Activated CD4-positive, alpha-beta T cell treated with anti-CD3 and anti-CD28 coated beads, Interleukin-2, amount 10 ng/mL, durations not matched to agents 24 days and 14 days (primary cell): ENCODE results near the gene CNTN4. TPM values are rescaled to one million over a fixed set of nuclear protein-coding genes. Genes with fewer than 3 reads are reported as not detected.
A peak's percentile ranks its signal among the peaks of the same experiment; 100 is the strongest.
"Not testable (repeated sequence)": the region's sequence is repeated elsewhere in the genome, so short reads cannot be mapped to it uniquely, and the experiment has no call there.

Experiments
- DNase-seq: peaks from one replicate; pipeline ENCODE4 v3.0.0; 2022
- H3K27ac Mint-ChIP-seq: one replicate; pipeline ENCODE4 v1.8.0; 2022; ENCODE audit warnings: mild to moderate bottlenecking, mixed read lengths
- H3K27me3 Mint-ChIP-seq: one replicate; pipeline ENCODE4 v1.8.0; 2022; ENCODE audit warnings: mixed read lengths
- H3K36me3 Mint-ChIP-seq: one replicate; pipeline ENCODE4 v1.8.0; 2022; ENCODE audit warnings: low read depth, mild to moderate bottlenecking, mixed read lengths
- H3K4me1 Mint-ChIP-seq: one replicate; pipeline ENCODE4 v1.8.0; 2021; ENCODE audit warnings: mixed read lengths
- H3K4me3 Mint-ChIP-seq: one replicate; pipeline ENCODE4 v1.8.0; 2022; ENCODE audit warnings: mild to moderate bottlenecking, moderate library complexity, mixed read lengths
- H3K9me3 Mint-ChIP-seq: one replicate; pipeline ENCODE4 v1.8.0; 2021; ENCODE audit warnings: mixed read lengths
- intact Hi-C: fragments of 100-400 bp; cut with micrococcal nuclease; formaldehyde crosslinking; loops from one replicate; pipeline ENCODE4 v1.15.1; 2023
- total RNA-seq: library from RNA; stranded (reverse); gene quantifications from 2 replicates; pipeline ENCODE4 v1.2.3, GENCODE V29; 2022

The CNTN4 gene
- total RNA-seq, result not detected in 2 replicates

- H3K36me3 Mint-ChIP-seq, result peaks cover 2% of the 10 kb centered on the region
- no peak within 1 kb of the TSS for H3K27ac Mint-ChIP-seq
- H3K9me3 Mint-ChIP-seq, result no peaks in the 10 kb centered on the region
- H3K4me1 Mint-ChIP-seq, result no peaks in the 10 kb centered on the region
- DNase-seq, result peak; percentile 54
- H3K4me3 Mint-ChIP-seq, result no peak within 1 kb of the TSS
- H3K27me3 Mint-ChIP-seq, result peaks cover 45% of the 10 kb centered on the region
- intact Hi-C loops, result no loop called here
Observed at GRCh38 chr3:2098398-2099027, at the start of gene CNTN4. CNTN4 (plus strand) TSS chr3:2098866.

GRCh38 chr3:2061360-2061759, 37.3 kb upstream of the CNTN4 start:
- H3K9me3 Mint-ChIP-seq, result no peaks in the 10 kb centered on the region
- H3K4me1 Mint-ChIP-seq, result no peaks in the 10 kb centered on the region
- H3K4me3 Mint-ChIP-seq, result no peak overlapping the region
- intact Hi-C loops, result no loop called here
- no peaks in the 10 kb centered on the region for H3K27me3 Mint-ChIP-seq
- no peak overlapping the region for H3K27ac Mint-ChIP-seq
- no peaks in the 10 kb centered on the region for H3K36me3 Mint-ChIP-seq
- no peak for DNase-seq

GRCh38 chr3:2071531-2071930, 27.1 kb upstream of the CNTN4 start:
- no peaks in the 10 kb centered on the region for H3K36me3 Mint-ChIP-seq
- no peak overlapping the region for H3K27ac Mint-ChIP-seq
- no peaks in the 10 kb centered on the region for H3K27me3 Mint-ChIP-seq
- intact Hi-C loops, result no loop called here
- no peak for DNase-seq
- H3K4me1 Mint-ChIP-seq, result no peaks in the 10 kb centered on the region
- H3K4me3 Mint-ChIP-seq, result no peak overlapping the region
- no peaks in the 10 kb centered on the region for H3K9me3 Mint-ChIP-seq

- Mint-ChIP-seq H3K9me3 (no peaks in the 10 kb centered on the region), H3K4me1 (no peaks in the 10 kb centered on the region), H3K4me3 (no peak overlapping the region), H3K27me3 (no peaks in the 10 kb centered on the region), H3K27ac (no peak overlapping the region), H3K36me3 (no peaks in the 10 kb centered on the region)
- intact Hi-C loops, result no loop called here
- DNase-seq, result no peak
Observed at GRCh38 chr3:2078821-2079220, 19.8 kb upstream of the CNTN4 start.

GRCh38 chr3:2082871-2083480, 15.7 kb upstream of the CNTN4 start:
- no peak for DNase-seq
- intact Hi-C loops, result no loop called here
- Mint-ChIP-seq H3K4me1 (no peaks in the 10 kb centered on the region), H3K36me3 (no peaks in the 10 kb centered on the region), H3K4me3 (no peak overlapping the region), H3K9me3 (no peaks in the 10 kb centered on the region), H3K27ac (no peak overlapping the region), H3K27me3 (no peaks in the 10 kb centered on the region)

- DNase-seq, H3K4me3 Mint-ChIP-seq, H3K27ac Mint-ChIP-seq, intact Hi-C loops, H3K4me1 Mint-ChIP-seq, H3K27me3 Mint-ChIP-seq, H3K9me3 Mint-ChIP-seq, H3K36me3 Mint-ChIP-seq: not testable (repeated sequence)
Observed at GRCh38 chr3:2083558-2083957, 15.1 kb upstream of the CNTN4 start.

GRCh38 chr3:2090095-2090911, 8.4 kb upstream of the CNTN4 start:
- no peak for DNase-seq
- no peaks in the 10 kb centered on the region for H3K9me3 Mint-ChIP-seq
- H3K27ac Mint-ChIP-seq, result no peak overlapping the region
- H3K4me1 Mint-ChIP-seq, result no peaks in the 10 kb centered on the region
- intact Hi-C loops, result no loop called here
- H3K36me3 Mint-ChIP-seq, result no peaks in the 10 kb centered on the region
- H3K27me3 Mint-ChIP-seq, result no peaks in the 10 kb centered on the region
- no peak overlapping the region for H3K4me3 Mint-ChIP-seq

- no peaks in the 10 kb centered on the region for H3K9me3 Mint-ChIP-seq
- intact Hi-C loops, result no loop called here
Observed at GRCh38 chr3:2092758-2093157, 5.9 kb upstream of the CNTN4 start.

GRCh38 chr3:2094941-2095340, 3.7 kb upstream of the CNTN4 start:
- DNase-seq, result no peak
- H3K27me3 Mint-ChIP-seq, result peaks cover 30% of the 10 kb centered on the region
- peaks cover 2% of the 10 kb centered on the region for H3K36me3 Mint-ChIP-seq
- no peaks in the 10 kb centered on the region for H3K4me1 Mint-ChIP-seq
- intact Hi-C loops, result no loop called here
- no peak overlapping the region for H3K4me3 Mint-ChIP-seq
- no peak overlapping the region for H3K27ac Mint-ChIP-seq
- H3K9me3 Mint-ChIP-seq, result no peaks in the 10 kb centered on the region

More at GRCh38 chr3:2092758-2093157, 5.9 kb upstream of the CNTN4 start:
- Mint-ChIP-seq H3K4me3 (no peak overlapping the region), H3K27ac (no peak overlapping the region), H3K27me3 (peaks cover 19% of the 10 kb centered on the region), H3K36me3 (no peaks in the 10 kb centered on the region), H3K4me1 (no peaks in the 10 kb centered on the region)
- no peak for DNase-seq

GRCh38 chr3:2096216-2096615, 2.5 kb upstream of the CNTN4 start:
- Mint-ChIP-seq H3K27ac (no peak overlapping the region), H3K36me3 (peaks cover 2% of the 10 kb centered on the region), H3K4me3 (no peak overlapping the region), H3K4me1 (no peaks in the 10 kb centered on the region), H3K27me3 (peaks cover 42% of the 10 kb centered on the region), H3K9me3 (no peaks in the 10 kb centered on the region)
- DNase-seq, result no peak
- intact Hi-C loops, result no loop called here

GRCh38 chr3:2097641-2098191, 950 bp upstream of the CNTN4 start:
- no peaks in the 10 kb centered on the region for H3K4me1 Mint-ChIP-seq
- peaks cover 45% of the 10 kb centered on the region for H3K27me3 Mint-ChIP-seq
- peaks cover 2% of the 10 kb centered on the region for H3K36me3 Mint-ChIP-seq
- H3K27ac Mint-ChIP-seq, result no peak overlapping the region
- intact Hi-C loops, result no loop called here
- no peak overlapping the region for H3K4me3 Mint-ChIP-seq
- no peak for DNase-seq
- H3K9me3 Mint-ChIP-seq, result no peaks in the 10 kb centered on the region

GRCh38 chr3:2099028-2099671, 484 bp downstream of the CNTN4 start:
- Mint-ChIP-seq H3K36me3 (peaks cover 2% of the 10 kb centered on the region), H3K4me3 (no peak overlapping the region), H3K27me3 (peaks cover 45% of the 10 kb centered on the region), H3K27ac (no peak overlapping the region), H3K4me1 (no peaks in the 10 kb centered on the region), H3K9me3 (no peaks in the 10 kb centered on the region)
- intact Hi-C loops, result no loop called here
- no peak for DNase-seq

GRCh38 chr3:2099779-2100191, 1.1 kb downstream of the CNTN4 start:
- Mint-ChIP-seq H3K4me1 (no peaks in the 10 kb centered on the region), H3K36me3 (peaks cover 2% of the 10 kb centered on the region), H3K27me3 (peaks cover 45% of the 10 kb centered on the region), H3K27ac (no peak overlapping the region), H3K4me3 (no peak overlapping the region), H3K9me3 (no peaks in the 10 kb centered on the region)
- no peak for DNase-seq
- intact Hi-C loops, result no loop called here

- DNase-seq, result no peak
- intact Hi-C loops, result no loop called here
- Mint-ChIP-seq H3K27ac (no peak overlapping the region), H3K4me1 (no peaks in the 10 kb centered on the region), H3K4me3 (no peak overlapping the region), H3K36me3 (no peaks in the 10 kb centered on the region), H3K9me3 (peaks cover 5% of the 10 kb centered on the region), H3K27me3 (peaks cover 3% of the 10 kb centered on the region)
Observed at GRCh38 chr3:2106438-2106837, 7.8 kb downstream of the CNTN4 start.
